ENCODE data around the gene ODAD4.
"Not testable (repeated sequence)": the region's sequence is repeated elsewhere in the genome, so short reads cannot be mapped to it uniquely, and the experiment has no call there.

The ODAD4 gene

GRCh38 chr17:41919165-41919817 lies 11.1 kb upstream of the ODAD4 start:
- no peak for TF ChIP-seq CTCF (IDR thresholded peaks at IDR 0.05; ENCODE audit: low read depth, low read length)
- no peak for DNase-seq (ENCODE audit: extremely low read depth, low read depth)

- no peak for DNase-seq (ENCODE audit: extremely low read depth, low read depth)
- TF ChIP-seq CTCF (IDR thresholded peaks at IDR 0.05; ENCODE audit: low read depth, low read length) = no peak
These were observed 10.4 kb upstream of the ODAD4 start for GRCh38 chr17:41919840-41920579.

- no peak for DNase-seq (ENCODE audit: extremely low read depth, low read depth)
- TF ChIP-seq CTCF (IDR thresholded peaks at IDR 0.05; ENCODE audit: low read depth, low read length) = no peak
These were observed 9.8 kb upstream of the ODAD4 start for GRCh38 chr17:41920580-41920955.

GRCh38 chr17:41925991-41926590 lies 4.3 kb upstream of the ODAD4 start:
- no peak for DNase-seq (ENCODE audit: extremely low read depth, low read depth)
- TF ChIP-seq CTCF (IDR thresholded peaks at IDR 0.05; ENCODE audit: low read depth, low read length) = no peak

GRCh38 chr17:41928693-41929251 lies 1.6 kb upstream of the ODAD4 start:
- no peak for TF ChIP-seq CTCF (IDR thresholded peaks at IDR 0.05; ENCODE audit: low read depth, low read length)
- DNase-seq (ENCODE audit: extremely low read depth, low read depth) = no peak

- DNase-seq (ENCODE audit: extremely low read depth, low read depth) = not testable (repeated sequence)
These were observed 378 bp downstream of the ODAD4 start for GRCh38 chr17:41930833-41931156.

GRCh38 chr17:41931715-41932114 lies 1.3 kb downstream of the ODAD4 start:
- DNase-seq (ENCODE audit: extremely low read depth, low read depth) = not testable (repeated sequence)

- TF ChIP-seq CTCF (IDR thresholded peaks at IDR 0.05; ENCODE audit: low read depth, low read length) = no peak
- no peak for DNase-seq (ENCODE audit: extremely low read depth, low read depth)
These were observed 2.5 kb downstream of the ODAD4 start for GRCh38 chr17:41932816-41933389.
